T follicular helper cell (primary cell): Measurements from ENCODE around the gene CRYL1.

Experiments
- DNase-seq: peaks from one replicate; pipeline ENCODE4 v3.0.0-alpha.2; 2020; ENCODE audit warnings: low read depth

CRYL1 gene

DNA sequence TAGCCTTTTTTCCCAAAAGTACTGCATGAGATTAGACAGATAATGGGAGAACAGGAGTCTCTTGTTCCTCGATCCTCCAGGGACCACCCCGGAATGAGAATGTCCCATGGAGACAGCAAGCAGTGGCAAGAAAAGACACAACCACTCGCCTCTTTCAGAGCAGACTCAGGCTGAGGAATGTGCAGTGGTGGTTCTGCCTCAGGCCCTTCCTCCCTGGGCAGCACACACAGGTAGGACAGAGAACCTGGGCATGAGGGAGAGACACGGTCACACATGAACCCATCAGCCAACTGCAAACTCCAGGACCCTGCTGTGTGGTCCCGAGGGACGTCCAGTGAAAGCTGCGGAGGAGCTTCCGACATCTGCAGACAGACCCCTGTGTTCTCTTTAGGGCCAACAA, 31.0 kb downstream of the CRYL1 start:
- no peak for DNase-seq

- DNase-seq = no peak
Observed at GRCh38 chr13:20492641-20493040, 33.0 kb downstream of the CRYL1 start.

DNA sequence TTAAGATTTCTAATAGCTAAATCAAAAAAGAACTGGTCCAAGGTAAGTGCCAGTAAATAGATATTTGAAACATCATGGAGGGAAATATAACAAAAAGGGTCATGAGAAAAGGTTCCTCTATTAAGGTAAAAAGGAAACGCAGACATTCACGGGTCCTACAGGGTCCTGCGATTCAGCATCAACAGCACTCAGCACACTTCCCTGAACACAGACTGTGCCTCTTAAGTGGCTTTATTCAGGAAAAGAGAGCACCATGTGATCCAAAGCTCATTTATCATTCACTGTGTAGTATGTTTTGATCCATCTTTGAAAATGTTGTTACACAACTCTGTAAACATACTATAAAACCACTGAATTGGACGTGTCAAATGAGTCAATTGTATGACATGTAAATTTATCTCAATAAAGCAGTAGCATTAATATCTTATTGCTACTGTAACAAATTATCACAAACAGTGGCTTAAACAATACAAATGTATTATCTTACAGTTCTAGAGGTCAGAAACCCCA, 33.7 kb downstream of the CRYL1 start:
- DNase-seq = no peak

DNA sequence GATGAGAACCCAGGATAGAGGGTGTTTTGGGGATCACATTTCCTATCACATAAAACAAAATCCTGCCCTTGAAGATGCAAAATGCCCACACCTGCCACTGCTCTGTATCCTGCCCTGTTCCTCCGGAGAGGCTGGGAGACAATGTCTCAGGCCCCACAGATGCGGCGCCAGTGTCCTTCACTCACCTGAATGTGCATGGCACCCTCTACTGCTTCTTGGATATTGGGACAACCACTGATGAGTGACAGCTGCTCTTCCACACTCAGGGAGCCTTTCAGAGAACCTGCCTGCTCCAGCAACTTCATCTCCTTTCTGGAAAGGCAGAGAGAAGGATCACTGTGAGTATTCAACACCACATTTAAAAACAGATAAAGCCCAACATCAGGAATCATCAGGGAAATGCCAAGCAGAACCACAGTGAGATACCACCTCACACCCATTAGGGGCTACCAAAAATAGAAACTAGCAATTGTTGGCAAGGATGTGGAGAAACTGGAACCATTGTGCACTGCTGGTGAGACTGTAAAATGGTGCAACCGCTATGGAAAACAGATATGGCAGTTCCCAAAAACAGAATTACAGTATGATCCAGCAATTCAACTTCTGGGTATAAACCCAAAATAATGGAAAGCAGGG, 36.4 kb downstream of the CRYL1 start:
- peak; percentile 32 for DNase-seq

GRCh38 chr13:20487927-20488326, 37.7 kb downstream of the CRYL1 start:
- DNase-seq = no peak

DNA sequence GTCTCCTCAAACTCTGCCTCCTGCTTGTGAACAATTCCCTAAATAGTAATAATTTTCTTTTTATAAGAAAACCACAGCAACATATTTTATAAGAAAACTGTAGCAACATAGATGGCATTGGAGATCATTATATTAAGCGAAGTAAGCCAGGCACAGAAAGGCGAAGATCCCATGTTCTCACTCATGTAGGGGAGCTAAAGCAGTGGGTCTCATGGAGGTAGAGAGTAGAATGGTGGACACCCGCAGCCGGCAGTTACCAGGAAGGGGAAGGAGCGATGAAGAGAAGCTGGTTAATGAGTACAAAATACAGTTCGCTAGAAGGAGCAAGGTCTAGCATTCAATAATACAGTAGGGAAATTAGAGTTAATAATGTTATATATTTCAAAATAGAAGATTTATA, 42.9 kb downstream of the CRYL1 start:
- no peak for DNase-seq

- no peak for DNase-seq
Observed at GRCh38 chr13:20482275-20482761, 43.3 kb downstream of the CRYL1 start.

- no peak for DNase-seq
Observed at GRCh38 chr13:20477394-20477793, 48.3 kb downstream of the CRYL1 start.

DNA sequence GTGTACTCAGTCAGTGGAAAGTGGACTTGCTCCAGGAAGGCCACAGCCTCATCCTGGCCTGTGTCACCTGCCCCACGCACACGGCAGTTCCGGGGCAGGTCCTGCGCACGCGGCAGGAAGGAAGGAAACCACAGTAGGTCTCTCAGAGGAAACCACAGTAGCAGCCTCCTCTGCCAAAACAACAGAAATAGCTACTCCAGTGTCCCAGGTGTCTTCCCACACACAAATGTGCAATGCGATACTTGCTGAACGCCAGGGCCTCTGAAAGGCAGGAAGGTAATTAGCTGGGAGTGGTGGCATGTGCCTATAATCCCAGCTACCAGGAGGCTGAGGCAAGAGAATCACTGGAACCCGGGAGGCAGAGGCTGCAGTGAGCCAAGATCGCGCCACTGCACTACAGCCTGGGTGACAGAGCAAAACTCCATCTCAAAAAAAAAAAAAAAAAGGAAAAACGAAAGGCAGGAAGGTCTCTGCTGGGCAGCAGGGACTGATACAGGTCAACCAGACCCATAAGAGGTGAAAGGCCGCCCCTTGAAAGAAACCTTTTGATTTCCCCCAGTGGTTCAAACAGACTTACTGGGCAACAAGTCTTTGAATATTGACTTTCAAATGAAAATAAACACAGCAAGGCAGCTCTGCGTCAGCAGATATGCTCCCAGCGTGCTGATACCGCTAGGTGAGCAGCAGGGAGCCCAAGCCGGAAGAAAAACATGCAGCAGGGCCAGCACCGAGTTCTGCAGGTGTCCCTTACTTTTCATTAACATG, 49.5 kb downstream of the CRYL1 start:
- DNase-seq = peak; percentile 66

- no peak for DNase-seq
Observed at GRCh38 chr13:20474515-20474914, 51.1 kb downstream of the CRYL1 start.

GRCh38 chr13:20473888-20474287, 51.8 kb downstream of the CRYL1 start:
- DNase-seq = no peak

DNA sequence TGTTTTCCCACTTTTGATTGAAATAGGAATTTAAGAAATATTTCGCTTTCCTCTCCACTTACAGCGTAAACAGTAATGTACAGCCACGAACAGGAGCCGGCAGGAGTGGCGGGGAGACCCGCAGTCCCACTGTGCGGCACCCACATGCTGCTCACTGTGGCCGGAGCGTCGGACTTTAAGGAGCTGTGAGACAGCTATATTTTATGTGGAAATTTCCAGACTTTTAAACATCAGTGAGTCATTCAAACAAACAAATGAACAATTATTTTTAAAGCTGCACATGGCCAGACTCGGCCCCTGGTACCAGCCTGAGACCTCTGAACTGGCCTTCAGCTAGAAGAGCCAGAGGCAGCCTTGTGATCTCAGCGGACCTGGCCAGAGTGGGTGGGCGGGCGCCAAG, 52.5 kb downstream of the CRYL1 start:
- DNase-seq = no peak

- DNase-seq = no peak
Observed at GRCh38 chr13:20472531-20472930, 53.1 kb downstream of the CRYL1 start.

DNA sequence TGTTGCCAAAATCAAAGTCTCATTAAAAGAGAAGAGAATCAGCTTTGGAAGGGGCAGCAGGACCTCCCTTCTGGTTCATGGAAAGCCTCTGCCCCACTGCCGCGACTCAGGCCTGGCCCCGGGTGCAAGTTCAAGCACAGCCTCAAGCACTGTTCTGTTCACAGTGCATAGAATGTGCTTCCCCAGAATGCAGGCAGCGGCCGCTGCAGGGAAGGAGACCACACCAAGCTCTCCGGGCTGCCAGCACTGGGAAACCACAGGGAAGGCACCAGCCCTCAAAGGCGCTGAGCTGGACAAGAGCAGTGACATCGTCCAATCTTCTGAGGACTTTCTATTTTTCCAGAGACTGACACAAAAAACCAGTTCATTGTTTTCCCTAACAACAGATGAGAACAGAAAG, 55.5 kb downstream of the CRYL1 start:
- no peak for DNase-seq

GRCh38 chr13:20466371-20466770, 59.3 kb downstream of the CRYL1 start:
- no peak for DNase-seq

DNA sequence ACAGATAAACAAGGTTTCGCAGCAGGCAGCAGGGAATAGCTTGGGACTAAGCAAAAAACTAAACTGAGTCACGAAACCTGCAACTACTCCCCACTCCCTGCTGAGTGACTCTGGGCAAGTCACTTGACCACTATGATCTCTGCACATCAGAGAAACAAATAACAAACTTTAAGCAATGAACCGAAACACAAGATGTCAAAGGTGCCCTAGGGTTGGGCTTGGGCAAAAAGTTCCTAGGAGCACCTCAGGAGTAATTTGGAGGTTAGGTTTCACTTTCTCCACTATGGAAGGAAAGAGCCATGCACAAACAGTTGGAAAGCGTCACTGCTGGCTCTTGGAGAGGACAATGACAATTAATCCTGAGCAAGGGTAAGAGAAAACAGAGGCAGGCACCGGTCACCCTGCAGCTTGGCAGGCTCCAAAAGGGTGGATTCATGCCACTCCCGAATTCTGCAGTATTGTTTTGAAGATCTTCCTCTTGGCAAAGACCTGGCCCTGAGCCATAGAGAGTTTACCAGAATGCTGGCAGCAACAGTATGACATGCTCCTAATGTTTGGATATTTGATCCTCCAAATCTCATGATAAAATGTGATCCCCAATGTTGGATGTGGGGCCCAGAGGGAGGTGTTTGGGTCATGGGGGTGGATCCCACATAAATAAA, 60.3 kb downstream of the CRYL1 start:
- DNase-seq = no peak

DNA sequence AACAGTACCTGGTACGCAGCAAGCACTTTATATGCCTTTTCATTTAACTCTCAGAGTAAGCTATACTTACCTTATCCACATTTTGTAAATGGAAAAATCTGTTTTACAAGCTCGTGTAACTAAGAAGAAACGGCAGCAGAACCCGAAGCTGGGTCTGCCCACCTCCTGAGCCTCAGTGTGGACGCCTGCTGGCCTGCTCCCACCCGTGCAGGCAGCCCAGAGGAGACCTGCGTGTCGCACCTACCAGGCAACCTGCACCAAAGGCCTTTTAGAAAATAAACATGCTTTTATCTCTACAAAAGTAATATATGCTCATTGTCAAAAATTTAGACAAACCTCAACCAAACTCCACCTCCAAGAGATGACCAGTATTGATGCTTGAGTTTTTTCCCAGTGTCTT, 62.7 kb downstream of the CRYL1 start:
- DNase-seq = no peak

DNA sequence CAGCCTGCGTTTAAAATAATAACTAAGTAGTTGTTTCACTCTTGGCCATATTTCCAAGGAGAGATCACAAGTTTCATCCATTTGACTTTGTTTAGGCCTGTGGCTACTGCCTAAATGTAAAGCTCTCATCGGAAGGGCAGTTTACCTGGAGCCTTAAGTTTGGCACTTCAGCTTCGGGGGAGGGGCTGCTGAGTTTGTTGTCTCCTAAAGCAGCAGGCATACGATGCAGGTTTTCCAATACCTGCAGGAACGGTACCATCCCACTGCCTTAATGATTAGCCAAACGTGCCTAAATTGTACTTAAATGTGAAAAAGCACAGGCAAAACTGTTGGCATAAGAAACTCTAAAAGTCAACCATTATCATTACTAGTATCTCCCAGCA, 63.1 kb downstream of the CRYL1 start:
- DNase-seq = no peak

DNA sequence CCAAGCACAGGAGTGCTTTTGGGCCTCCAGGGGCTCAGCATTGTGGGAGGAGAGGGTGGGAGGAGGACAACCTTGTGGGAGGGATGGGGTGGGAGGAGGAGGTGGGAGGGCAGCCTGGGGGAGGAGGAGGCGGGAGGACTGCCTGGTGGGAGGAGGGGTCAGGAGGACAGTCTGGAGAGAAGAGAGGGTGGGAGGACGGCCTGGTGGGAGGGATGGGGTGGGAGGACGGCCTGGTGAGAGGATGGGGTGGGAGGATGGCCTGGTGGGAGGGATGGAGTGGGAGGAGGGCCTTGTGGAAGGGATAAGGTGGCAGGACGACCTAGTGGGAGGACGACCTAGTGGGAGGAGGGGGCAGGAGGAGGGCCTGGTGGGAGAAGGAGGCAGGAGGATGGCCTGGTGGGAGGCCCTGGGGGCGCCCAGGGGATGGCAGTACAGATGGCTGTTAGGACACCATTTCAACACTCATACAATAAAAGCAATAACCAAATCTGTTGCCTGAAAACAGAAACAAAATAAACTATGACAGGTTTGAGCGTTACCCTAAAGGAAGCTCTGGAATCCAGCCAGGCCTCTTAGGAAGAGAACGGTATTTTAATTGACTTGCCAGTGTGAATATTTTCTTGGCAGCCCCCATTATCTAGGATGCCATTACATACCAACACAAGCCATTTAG, 63.7 kb downstream of the CRYL1 start:
- DNase-seq = no peak

DNA sequence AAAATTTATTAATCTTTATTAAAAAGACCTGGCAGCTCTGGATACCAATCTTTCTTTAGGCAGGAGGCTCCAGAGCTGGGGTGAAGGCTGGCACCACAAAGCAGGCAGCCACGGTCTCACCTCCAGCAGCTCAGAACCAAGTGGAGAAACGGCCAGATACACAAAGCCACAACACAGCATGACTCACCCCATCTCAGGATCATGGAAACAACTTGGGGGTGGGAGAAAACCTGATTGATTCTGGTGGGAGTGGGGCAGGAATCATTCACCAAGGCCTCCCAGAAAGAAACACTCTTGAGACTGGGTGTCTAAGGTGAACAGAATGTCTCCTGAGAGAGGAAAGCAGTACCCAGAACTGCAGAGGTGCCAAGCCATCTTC, 64.2 kb downstream of the CRYL1 start:
- no peak for DNase-seq

DNA sequence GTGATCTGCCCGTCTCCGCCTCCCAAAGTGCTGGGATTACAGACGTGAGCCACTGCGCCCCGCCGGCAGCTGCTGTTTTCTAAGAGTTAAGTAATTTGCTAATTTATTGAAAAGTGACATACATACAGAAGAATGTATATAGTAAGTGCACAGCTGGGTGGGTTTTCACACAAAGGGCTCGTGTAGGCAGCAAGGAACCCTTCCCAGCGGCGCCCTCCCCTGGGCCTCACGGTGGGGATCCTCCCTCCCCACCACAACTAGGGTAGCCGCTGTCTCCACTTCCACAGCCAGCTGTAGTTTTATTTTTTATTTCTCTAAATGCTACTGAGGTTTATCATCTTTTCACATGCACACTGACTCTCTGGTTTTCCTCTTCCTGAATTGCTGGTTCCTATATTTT, 64.9 kb downstream of the CRYL1 start:
- DNase-seq = no peak

DNA sequence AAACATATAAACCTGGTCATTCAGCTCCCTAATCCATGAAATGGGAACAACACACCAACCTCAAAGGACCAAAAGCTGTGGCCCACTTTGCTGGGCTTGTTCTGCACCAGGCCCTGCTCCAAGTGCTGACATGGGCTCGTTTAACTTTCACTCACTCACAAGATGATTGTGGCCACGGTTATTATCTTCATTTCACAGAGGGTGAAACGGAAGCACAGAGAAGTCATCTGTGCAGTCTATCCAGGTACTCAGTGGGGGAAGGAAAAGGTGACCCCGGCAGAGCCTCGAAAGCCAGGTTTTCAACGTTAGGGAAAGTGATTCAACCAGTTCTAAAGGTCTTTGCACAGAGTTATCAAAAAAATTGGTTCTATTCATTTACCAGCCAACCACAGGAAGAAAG, 68.0 kb downstream of the CRYL1 start:
- no peak for DNase-seq
